CD1c-positive myeloid dendritic cell (primary cell): ENCODE data around the gene KRT83.
"Not testable (repeated sequence)": the region's sequence is repeated elsewhere in the genome, so short reads cannot be mapped to it uniquely, and the experiment has no call there.

Experiments
- DNase-seq: peaks from one replicate; pipeline ENCODE4 v3.0.0-alpha.2; 2016; ENCODE audit errors: extremely low spot score

KRT83 gene

DNA sequence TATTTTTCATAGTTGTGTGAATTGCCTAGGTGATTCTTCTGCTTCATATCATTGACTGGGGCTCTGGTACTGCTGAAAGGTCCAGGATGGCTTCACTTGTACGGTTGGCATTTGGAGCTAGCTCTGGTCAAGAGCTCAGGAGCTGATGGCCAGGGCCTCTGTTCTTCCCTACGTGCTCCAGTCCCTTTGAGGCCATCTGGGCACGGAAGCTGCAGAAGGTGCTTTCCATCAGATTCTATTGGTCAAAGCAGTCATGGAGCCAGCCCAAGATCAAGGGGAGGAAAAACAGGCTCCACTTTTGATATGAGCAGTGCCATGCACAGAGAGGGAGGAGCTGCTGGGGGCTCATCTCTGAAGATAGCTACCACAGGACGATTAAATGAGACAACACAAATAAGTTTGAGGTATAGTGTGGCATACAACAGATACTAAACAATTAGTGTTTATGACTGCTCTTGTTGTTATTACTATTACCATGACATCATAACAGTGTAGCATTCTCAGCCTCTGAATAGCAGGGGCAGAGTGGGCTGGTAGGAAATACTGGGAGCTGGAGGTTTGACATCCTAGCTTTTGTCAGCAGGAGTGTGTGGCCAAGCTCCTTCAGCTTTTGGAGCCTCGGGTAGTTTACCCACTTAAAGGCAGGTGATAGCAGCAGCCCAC is 10.4 kb downstream of the KRT83 start:
- DNase-seq: no peak

DNA sequence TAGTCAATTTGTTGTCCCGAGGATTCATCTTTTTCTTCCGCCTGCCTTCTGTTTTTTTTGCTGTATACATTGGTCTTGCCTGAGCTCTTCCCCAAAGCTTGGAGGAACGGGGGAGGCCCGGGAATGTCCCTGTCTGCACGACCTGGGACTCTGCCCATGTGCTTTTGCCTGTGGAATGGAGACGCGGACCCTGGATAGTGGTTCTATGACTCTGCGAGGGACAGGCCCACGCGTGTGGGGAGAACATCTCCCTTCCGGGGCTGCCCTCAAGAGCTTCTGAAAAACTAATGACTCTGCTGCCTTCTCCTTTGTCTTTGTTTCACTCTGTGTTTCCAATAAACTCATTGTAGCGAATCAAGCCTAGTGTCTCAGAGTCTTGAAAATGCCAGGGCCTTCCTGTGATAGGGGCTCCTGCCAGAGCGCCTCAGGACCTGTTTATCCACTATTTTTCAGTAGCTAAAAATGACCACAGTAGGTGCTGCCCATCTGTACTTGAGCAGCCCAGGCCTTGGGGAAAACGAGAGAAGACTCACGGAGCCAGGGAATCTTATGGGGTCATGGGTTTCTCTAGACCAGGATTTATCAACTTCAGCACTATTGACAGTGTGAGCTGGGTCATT is 12.3 kb downstream of the KRT83 start:
- no peak for DNase-seq

GRCh38 chr12:52307836-52308805 is 13.1 kb downstream of the KRT83 start:
- peak; percentile 49 for DNase-seq

GRCh38 chr12:52306731-52307130 is 14.5 kb downstream of the KRT83 start:
- no peak for DNase-seq

DNA sequence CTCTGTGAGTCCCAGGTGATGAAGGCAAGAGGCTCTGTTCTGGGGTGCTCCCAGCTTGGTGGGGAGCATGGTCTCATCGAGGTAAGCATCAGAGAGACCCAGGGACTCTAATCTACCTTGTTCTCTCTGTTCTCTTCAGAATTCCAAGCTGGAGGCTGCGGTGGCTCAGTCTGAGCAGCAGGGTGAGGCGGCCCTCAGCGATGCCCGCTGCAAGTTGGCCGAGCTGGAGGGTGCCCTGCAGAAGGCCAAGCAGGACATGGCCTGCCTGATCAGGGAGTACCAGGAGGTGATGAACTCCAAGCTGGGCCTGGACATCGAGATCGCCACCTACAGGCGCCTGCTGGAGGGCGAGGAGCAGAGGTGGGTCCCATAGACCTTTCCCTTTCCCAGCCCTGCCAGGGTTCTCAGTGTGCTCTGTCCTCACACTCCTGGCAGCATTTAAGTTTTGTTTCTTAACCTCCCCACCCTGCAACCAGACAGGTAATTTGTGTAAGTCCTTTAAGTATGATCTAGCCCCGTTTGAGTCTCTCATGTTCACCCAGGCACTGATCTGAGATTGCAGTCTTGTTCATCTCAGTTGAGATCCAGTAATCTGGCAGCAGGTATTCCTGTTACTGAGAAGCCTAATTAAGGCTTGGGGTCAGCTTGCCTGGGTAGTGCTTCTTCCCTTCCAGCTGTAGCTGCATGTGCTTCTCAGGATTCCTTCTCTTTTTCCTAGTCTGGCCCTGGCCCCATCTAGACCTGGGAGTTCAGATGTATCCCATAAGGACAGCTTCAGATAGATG is 15.1 kb downstream of the KRT83 start:
- no peak for DNase-seq

DNA sequence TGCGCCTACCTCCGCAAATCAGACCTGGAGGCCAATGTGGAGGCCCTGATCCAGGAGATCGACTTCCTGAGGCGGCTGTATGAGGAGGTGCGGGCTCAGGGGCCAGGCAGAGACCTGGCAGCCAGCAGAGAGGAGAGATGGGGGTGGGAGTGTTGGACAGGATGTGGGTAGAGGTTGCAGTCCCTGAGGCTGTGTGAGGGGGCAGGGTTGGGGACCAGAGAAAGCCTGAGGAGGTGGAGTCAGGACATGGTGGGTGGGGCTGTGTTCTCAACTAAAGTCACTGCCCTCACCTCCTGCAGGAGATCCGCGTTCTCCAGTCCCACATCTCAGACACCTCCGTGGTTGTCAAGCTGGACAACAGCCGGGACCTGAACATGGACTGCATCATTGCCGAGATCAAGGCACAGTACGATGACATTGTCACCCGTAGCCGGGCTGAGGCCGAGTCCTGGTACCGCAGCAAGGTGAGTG is 16.2 kb downstream of the KRT83 start:
- DNase-seq: not testable (repeated sequence)

DNA sequence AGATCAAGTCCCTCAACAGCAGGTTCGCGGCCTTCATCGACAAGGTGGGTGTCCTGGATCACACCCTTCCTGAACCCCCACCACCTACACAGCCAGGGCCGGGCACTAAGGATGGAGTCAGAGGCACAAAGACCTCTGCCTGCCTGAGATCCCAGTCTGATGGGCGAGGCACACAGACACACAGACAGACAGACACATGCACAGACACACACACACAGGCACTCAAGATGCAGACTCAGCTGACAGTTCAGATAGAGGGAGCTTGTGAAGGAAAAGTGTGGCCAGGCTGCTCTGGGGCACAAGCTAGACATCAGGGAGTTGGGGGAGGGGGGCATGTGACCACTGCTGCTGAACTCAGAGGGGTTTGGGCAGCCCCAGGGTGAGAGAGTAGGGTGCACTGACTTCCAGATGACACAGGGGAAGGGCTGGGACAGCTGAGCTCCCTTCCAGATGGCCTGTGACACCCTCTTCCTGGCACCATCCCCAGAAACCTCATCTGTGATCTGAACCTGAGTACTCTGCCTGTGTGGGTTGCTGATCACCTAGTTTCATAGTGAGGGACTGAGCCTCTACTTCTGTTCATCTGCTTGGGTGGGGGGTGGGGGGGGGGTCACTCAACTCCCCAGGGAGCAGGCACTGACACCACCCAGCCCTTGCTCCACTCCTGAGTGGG is 18.8 kb downstream of the KRT83 start:
- not testable (repeated sequence) for DNase-seq

DNA sequence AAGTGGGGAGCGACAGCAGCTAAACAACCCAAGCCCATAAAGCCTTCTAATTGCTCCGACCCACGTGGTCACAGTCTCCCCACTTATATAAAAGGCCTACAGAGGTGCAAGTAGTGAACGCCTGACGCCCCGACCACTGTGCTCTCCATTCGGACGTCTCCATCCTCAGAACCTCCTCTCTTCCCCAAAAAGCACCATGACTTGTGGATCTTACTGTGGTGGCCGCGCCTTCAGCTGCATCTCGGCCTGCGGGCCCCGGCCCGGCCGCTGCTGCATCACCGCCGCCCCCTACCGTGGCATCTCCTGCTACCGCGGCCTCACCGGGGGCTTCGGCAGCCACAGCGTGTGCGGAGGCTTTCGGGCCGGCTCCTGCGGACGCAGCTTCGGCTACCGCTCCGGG is 19.5 kb downstream of the KRT83 start:
- not testable (repeated sequence) for DNase-seq

DNA sequence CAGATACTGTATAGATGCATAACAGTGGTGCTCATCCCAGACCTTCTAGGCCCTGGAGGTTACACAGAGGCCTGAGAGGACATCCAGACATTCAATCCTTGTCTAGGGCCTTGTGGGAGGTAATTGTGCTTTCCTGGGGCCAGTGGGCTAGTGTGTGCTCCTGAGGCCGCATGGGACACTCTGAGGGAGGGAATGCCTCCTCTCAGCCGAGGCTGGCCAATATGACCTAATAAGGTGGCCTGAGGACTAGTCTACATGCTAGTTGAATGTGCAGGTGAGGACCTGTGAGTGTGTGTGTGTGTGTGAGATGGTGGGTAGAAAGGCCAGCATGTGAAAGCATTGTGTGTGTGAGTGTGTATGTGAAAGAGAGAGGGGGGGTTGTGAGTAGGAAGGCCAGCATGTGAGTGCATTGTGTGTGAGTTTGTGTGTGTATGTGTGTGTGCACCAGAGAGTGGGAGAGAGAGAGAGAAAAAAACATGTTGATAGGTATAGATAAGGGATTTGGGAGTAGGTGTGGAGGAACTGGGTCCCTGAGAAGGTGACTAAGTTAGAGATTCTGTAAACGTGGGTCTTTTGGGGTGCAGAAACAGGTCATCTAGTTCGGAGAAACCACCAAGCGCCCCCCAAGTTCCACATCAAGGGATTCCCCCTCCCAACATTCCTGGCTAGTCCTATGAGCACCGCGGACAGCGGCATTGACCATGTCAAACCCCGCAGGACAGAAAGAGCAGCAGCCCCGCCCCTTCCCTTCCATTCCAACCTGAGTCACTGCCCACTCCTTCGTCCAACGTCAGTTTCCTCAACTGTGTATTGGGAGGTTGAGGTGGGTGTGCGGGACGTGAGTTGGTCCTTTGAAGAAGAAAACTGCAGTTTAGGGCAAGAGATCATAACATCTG is 20.2 kb downstream of the KRT83 start:
- no peak for DNase-seq

- DNase-seq: no peak
These were observed 22.5 kb downstream of the KRT83 start for GRCh38 chr12:52298677-52299190.

DNA sequence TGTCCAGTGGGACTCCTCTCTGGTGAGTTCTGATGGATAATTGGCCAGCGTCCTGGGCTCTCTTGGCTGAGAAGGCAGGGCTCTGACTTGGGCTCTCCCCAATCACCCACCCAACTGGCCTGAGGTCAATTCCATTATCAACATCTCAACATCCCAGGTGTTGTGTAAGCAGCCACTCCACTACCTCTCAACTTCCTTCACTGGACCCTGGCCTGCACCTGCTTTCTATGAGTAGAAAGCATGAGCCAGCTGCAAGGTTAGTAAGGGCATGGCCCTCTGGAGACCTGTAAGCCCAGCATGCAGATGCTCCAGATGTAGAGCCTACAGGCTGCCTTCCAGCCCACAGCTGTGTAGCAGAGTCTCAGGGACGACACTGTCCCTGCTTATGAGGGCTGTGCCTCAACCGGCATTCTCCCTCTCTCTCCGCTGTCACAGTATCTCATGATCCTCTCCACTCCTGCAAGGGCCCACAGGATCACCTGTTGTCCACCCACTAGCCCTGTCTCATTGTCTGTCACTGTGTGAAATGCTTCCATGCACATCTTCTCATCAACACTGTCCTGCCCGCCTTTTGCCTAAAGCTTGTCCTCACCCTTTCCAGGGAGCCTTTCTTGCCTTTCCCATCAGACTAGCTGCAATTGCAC is 24.5 kb downstream of the KRT83 start:
- DNase-seq: no peak

DNA sequence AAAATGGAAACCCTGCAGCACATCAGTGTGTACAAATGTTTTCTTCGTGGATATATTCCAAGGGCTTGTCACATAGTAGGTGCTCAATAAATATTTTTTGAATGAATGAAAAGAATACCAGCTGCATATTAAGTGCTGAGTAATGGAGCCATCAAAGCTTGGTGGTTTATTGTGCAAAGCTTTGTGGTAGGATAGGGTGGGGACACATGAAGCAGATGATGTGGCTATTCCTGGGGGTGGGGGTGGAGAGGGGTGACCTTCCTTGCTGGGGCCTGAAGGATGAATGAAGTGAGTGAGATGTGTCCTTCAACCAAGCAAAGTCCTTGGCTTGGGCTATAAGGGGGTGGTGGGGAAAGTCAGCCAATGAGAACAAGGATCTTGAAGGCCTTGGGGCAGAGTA is 25.5 kb downstream of the KRT83 start:
- DNase-seq: no peak

- DNase-seq: no peak
These were observed 26.4 kb downstream of the KRT83 start for GRCh38 chr12:52294803-52295202.

- no peak for DNase-seq
These were observed 27.3 kb downstream of the KRT83 start for GRCh38 chr12:52293926-52294325.

GRCh38 chr12:52291267-52291935 is 29.8 kb downstream of the KRT83 start, which contains the start of gene KRT81:
Gene KRT81, minus strand, starts transcription at chr12:52291534. Its CDS starts 69 bp downstream, at chr12:52291465.
- DNase-seq: no peak

DNA sequence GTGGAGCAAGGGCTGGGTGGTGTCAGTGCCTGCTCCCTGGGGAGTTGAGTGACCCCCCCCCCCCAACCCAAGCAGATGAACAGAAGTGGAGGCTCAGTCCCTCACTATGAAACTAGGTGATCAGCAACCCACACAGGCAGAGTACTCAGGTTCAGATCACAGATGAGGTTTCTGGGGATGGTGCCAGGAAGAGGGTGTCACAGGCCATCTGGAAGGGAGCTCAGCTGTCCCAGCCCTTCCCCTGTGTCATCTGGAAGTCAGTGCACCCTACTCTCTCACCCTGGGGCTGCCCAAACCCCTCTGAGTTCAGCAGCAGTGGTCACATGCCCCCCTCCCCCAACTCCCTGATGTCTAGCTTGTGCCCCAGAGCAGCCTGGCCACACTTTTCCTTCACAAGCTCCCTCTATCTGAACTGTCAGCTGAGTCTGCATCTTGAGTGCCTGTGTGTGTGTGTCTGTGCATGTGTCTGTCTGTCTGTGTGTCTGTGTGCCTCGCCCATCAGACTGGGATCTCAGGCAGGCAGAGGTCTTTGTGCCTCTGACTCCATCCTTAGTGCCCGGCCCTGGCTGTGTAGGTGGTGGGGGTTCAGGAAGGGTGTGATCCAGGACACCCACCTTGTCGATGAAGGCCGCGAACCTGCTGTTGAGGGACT is 30.6 kb downstream of the KRT83 start:
- DNase-seq: not testable (repeated sequence)

- not testable (repeated sequence) for DNase-seq
These were observed 33.1 kb downstream of the KRT83 start for GRCh38 chr12:52287816-52288805.
